Prostate gland (tissue), 2 donors: ENCODE results near the gene INPP5D.

Experiments
- POLR2A ChIP-seq: fragments of 450-650 bp; IDR thresholded peaks from one replicate; pipeline ENCODE4 v1.6.1; 2016; ENCODE audit warnings: antibody characterized with exemption, mild to moderate bottlenecking
- POLR2AphosphoS5 ChIP-seq: sonication (generic); formaldehyde crosslinking; IDR thresholded peaks from one replicate; pipeline ENCODE4 v1.6.1; 2017; ENCODE audit warnings: antibody characterized with exemption
- TF ChIP-seq, protein P1 (sequence below), 4 experiments: fragments of 200-600 bp in 2 of 4; fragments of 450-650 bp in 2 of 4; sonication (generic) in 2 of 4; IDR thresholded peaks; 1 replicate in 3 of 4; 2 replicates in 1 of 4; pipeline ENCODE4 v1.5.1; 2016 to 2019; ENCODE audit warnings: antibody characterized with exemption in 4 of 4, mild to moderate bottlenecking in 2 of 4, moderate library complexity in 2 of 4

DNA sequence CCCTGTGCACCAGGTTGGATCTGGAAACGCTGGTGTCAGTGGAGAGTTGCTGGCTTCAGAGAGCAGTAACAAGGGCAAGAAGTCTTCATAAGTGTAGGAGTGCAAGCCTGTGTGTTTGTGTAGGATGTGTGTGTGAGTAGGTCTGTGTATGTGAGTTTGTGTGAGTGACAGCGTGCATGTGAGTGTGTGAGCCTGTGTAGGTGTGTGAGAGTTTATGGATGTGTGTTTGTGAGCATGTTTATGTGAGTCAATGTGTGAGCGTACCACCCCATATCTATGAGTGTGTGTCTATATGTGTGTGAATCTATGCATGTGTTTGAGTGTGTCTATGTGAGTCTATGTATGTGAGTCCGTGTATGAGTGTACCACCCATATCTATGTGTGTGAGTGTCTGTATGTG, 104.8 kb downstream of the INPP5D start:
- TF ChIP-seq POLR2AphosphoS5 (no peak), POLR2A (no peak)
- TF ChIP-seq, protein P1, sequence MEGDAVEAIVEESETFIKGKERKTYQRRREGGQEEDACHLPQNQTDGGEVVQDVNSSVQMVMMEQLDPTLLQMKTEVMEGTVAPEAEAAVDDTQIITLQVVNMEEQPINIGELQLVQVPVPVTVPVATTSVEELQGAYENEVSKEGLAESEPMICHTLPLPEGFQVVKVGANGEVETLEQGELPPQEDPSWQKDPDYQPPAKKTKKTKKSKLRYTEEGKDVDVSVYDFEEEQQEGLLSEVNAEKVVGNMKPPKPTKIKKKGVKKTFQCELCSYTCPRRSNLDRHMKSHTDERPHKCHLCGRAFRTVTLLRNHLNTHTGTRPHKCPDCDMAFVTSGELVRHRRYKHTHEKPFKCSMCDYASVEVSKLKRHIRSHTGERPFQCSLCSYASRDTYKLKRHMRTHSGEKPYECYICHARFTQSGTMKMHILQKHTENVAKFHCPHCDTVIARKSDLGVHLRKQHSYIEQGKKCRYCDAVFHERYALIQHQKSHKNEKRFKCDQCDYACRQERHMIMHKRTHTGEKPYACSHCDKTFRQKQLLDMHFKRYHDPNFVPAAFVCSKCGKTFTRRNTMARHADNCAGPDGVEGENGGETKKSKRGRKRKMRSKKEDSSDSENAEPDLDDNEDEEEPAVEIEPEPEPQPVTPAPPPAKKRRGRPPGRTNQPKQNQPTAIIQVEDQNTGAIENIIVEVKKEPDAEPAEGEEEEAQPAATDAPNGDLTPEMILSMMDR (IDR thresholded peaks at IDR 0.05) = no peak
